Fibroblast of lung (primary cell): ENCODE measurements around the gene ACD.

Experiments used
- EZH2 ChIP-seq: IDR thresholded peaks from 2 replicates; pipeline ENCODE4 v1.5.1; 2012; ENCODE audit warnings: low read length, control low read depth, mild to moderate bottlenecking; ENCODE audit errors: missing control alignments
- TF ChIP-seq, protein P1 (sequence below), 2 donors: IDR thresholded peaks in 1 of 2; conservative IDR thresholded peaks in 1 of 2; 1 replicate in 1 of 2; 2 replicates in 1 of 2; pipeline ENCODE4 v1.5.1; 2011 to 2012; ENCODE audit warnings: low read length in 2 of 2, control low read depth in 1 of 2, inconsistent platforms in 1 of 2, low read depth in 1 of 2, mild to moderate bottlenecking in 1 of 2

DNA sequence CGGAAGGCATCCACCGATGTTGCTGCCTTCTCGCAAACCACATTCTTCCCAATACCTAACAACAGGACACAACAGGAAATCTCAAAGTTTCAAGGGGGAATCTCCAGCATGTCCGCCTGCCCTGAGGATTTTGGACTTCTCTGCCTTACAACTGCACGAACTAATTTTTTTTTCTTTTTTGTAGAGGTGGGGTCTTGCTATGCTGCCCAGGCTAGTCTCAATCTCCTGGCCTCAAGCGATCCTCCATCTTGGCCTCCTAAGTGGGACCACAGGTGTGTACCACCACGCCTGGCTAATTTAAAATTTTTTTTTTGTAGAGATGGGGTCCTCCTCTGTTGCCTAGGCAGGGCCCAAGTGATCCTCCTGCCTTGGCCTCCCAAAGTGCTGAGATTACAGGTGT, 15.9 kb upstream of the ACD start:
- TF ChIP-seq, protein P1, sequence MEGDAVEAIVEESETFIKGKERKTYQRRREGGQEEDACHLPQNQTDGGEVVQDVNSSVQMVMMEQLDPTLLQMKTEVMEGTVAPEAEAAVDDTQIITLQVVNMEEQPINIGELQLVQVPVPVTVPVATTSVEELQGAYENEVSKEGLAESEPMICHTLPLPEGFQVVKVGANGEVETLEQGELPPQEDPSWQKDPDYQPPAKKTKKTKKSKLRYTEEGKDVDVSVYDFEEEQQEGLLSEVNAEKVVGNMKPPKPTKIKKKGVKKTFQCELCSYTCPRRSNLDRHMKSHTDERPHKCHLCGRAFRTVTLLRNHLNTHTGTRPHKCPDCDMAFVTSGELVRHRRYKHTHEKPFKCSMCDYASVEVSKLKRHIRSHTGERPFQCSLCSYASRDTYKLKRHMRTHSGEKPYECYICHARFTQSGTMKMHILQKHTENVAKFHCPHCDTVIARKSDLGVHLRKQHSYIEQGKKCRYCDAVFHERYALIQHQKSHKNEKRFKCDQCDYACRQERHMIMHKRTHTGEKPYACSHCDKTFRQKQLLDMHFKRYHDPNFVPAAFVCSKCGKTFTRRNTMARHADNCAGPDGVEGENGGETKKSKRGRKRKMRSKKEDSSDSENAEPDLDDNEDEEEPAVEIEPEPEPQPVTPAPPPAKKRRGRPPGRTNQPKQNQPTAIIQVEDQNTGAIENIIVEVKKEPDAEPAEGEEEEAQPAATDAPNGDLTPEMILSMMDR (conservative IDR thresholded peaks at IDR 0.05 in 1 of 2, IDR thresholded peaks at IDR 0.05 in 1 of 2; ENCODE audit: low read depth in 1 of 2, low read length in 2 of 2) = no peak
- TF ChIP-seq EZH2 = no peak
